CD4-positive, CD25-positive, alpha-beta regulatory T cell (primary cell): ENCODE data around the gene SELPLG. TPM values are rescaled to one million over a fixed set of nuclear protein-coding genes. Genes with fewer than 3 reads are reported as not detected.
"Not testable (repeated sequence)": the region's sequence is repeated elsewhere in the genome, so short reads cannot be mapped to it uniquely, and the experiment has no call there.

Source experiments
- ATAC-seq, 2 donors: fragments of 150-1000 bp; cut with Tn5 transposase; one replicate each; pipeline ENCODE4 v1.10.0; 2021; ENCODE audit warnings: low read depth in 2 of 2, moderate number of reproducible peaks in 2 of 2, moderate library complexity in 1 of 2
- DNase-seq, 3 donors: peaks; one replicate each; pipeline versions ENCODE4 v3.0.0 to v3.0.0-alpha.2; 2012 to 2022; ENCODE audit warnings: mixed read lengths in 1 of 3
- H3K27ac ChIP-seq: one replicate; pipeline ENCODE4 v1.7.0; 2013; ENCODE audit warnings: mild to moderate bottlenecking, low read length; ENCODE audit not compliant: insufficient read depth, poor library complexity, severe bottlenecking
- H3K27me3 ChIP-seq: one replicate; pipeline ENCODE4 v1.7.0; 2013; ENCODE audit warnings: low read length; ENCODE audit not compliant: control insufficient read depth, insufficient read depth
- H3K36me3 ChIP-seq: one replicate; pipeline ENCODE4 v1.7.0; 2013; ENCODE audit warnings: mild to moderate bottlenecking, low read length, moderate library complexity; ENCODE audit not compliant: control insufficient read depth, insufficient read depth
- H3K4me1 ChIP-seq: 2 replicates; pipeline ENCODE4 v1.7.0; 2013; ENCODE audit warnings: mild to moderate bottlenecking, low read length; ENCODE audit not compliant: insufficient read depth, control insufficient read depth, poor library complexity, severe bottlenecking
- H3K4me3 ChIP-seq: one replicate; pipeline ENCODE4 v1.7.0; 2013; ENCODE audit warnings: low read depth, mild to moderate bottlenecking, low read length, moderate library complexity
- H3K9me3 ChIP-seq, 2 experiments: 1 replicate in 1 of 2; 2 replicates in 1 of 2; pipeline ENCODE4 v1.7.0; 2013; ENCODE audit warnings: low read length in 2 of 2, mild to moderate bottlenecking in 1 of 2, moderate library complexity in 1 of 2; ENCODE audit not compliant: control insufficient read depth in 2 of 2
- H3K27ac Mint-ChIP-seq, 3 donors: one replicate each; pipeline ENCODE4 v1.8.0; 2020 to 2022; ENCODE audit warnings: mild to moderate bottlenecking in 3 of 3, mixed read lengths in 3 of 3, moderate library complexity in 2 of 3
- H3K27me3 Mint-ChIP-seq: one replicate; pipeline ENCODE4 v1.8.0; 2022; ENCODE audit warnings: mild to moderate bottlenecking, mixed read lengths
- H3K36me3 Mint-ChIP-seq: one replicate; pipeline ENCODE4 v1.8.0; 2020; ENCODE audit warnings: mixed read lengths
- H3K4me1 Mint-ChIP-seq, 4 donors: one replicate each; pipeline ENCODE4 v1.8.0; 2020 to 2022; ENCODE audit warnings: mixed read lengths in 4 of 4, mild to moderate bottlenecking in 1 of 4
- H3K4me3 Mint-ChIP-seq, 4 donors: one replicate each; pipeline ENCODE4 v1.8.0; 2020 to 2022; ENCODE audit warnings: mild to moderate bottlenecking in 4 of 4, mixed read lengths in 4 of 4, moderate library complexity in 3 of 4
- H3K9me3 Mint-ChIP-seq, 7 donors: one replicate each; pipeline ENCODE4 v1.8.0; 2020 to 2022; ENCODE audit warnings: mixed read lengths in 7 of 7, mild to moderate bottlenecking in 3 of 7, moderate library complexity in 2 of 7
- polyA plus RNA-seq, 4 donors: library from polyadenylated mRNA; unstranded; fragments of 300-500 nt; fragmentation: Illumina TruSeq; gene quantifications; one replicate each; pipeline ENCODE4 v1.2.3, GENCODE V29; 2021
- total RNA-seq: library from RNA; stranded (reverse); gene quantifications from one replicate; pipeline ENCODE4 v1.2.3, GENCODE V29; 2022

SELPLG gene
- total and polyA plus RNA-seq, 5 donors from 2014 or later = 218 to 844 (median 816) TPM

- Histone ChIP-seq H3K4me3 (no peak overlapping the region), H3K27ac (no peak overlapping the region), H3K27me3 (no peaks in the 10 kb centered on the region), H3K4me1 (no peaks in the 10 kb centered on the region), H3K9me3 (no peaks in the 10 kb centered on the region), H3K36me3 (no peaks in the 10 kb centered on the region)
- no peak overlapping the region for H3K4me3 Mint-ChIP-seq
- H3K27ac Mint-ChIP-seq = no peak overlapping the region
- no peaks in the 10 kb centered on the region for H3K36me3 Mint-ChIP-seq
- H3K27me3 Mint-ChIP-seq = peaks cover 1% of the 10 kb centered on the region
- ATAC-seq (no peak), DNase-seq (no peak)
- no peaks in the 10 kb centered on the region for H3K9me3 Mint-ChIP-seq
- H3K4me1 Mint-ChIP-seq = no peaks in the 10 kb centered on the region
These were observed 42.3 kb downstream of the SELPLG start for GRCh38 chr12:108591267-108591980.

- not testable (repeated sequence) for H3K4me3 ChIP-seq, H3K36me3 Mint-ChIP-seq, H3K27me3 ChIP-seq, H3K9me3 ChIP-seq, H3K4me1 Mint-ChIP-seq, H3K4me3 Mint-ChIP-seq, H3K27me3 Mint-ChIP-seq, DNase-seq, H3K9me3 Mint-ChIP-seq, ATAC-seq, H3K36me3 ChIP-seq, H3K27ac Mint-ChIP-seq, H3K27ac ChIP-seq, H3K4me1 ChIP-seq
These were observed 43.2 kb downstream of the SELPLG start for GRCh38 chr12:108590463-108590862.

- no peaks in the 10 kb centered on the region for H3K9me3 ChIP-seq
- H3K4me3 ChIP-seq = no peak overlapping the region
- no peak for ATAC-seq
- H3K36me3 ChIP-seq = no peaks in the 10 kb centered on the region
- H3K4me3 Mint-ChIP-seq = no peak overlapping the region
- DNase-seq = no peak
- no peak overlapping the region for H3K27ac ChIP-seq
- H3K27ac Mint-ChIP-seq = peak overlapping the region in 1 of 3 donors; percentile 56
- H3K27me3 ChIP-seq = no peaks in the 10 kb centered on the region
- no peaks in the 10 kb centered on the region for H3K4me1 ChIP-seq
- peaks cover 6% of the 10 kb centered on the region for H3K27me3 Mint-ChIP-seq
- H3K4me1 Mint-ChIP-seq = no peaks in the 10 kb centered on the region
- peaks cover 0 to 1% (median 0%) of the 10 kb centered on the region in 7 donors for H3K9me3 Mint-ChIP-seq
- H3K36me3 Mint-ChIP-seq = no peaks in the 10 kb centered on the region
These were observed 43.9 kb downstream of the SELPLG start for GRCh38 chr12:108589840-108590229.

- Mint-ChIP-seq H3K36me3 (no peaks in the 10 kb centered on the region), H3K27me3 (peaks cover 11% of the 10 kb centered on the region), H3K4me3 (no peak overlapping the region), H3K27ac (no peak overlapping the region), H3K4me1 (no peaks in the 10 kb centered on the region), H3K9me3 (peaks cover 0 to 1% (median 0%) of the 10 kb centered on the region in 7 donors)
- Histone ChIP-seq H3K4me1 (no peaks in the 10 kb centered on the region), H3K4me3 (no peak overlapping the region), H3K36me3 (no peaks in the 10 kb centered on the region), H3K27me3 (no peaks in the 10 kb centered on the region), H3K27ac (no peak overlapping the region), H3K9me3 (no peaks in the 10 kb centered on the region)
- no peak for DNase-seq
- no peak for ATAC-seq
These were observed 44.5 kb downstream of the SELPLG start for GRCh38 chr12:108589028-108589839.

- Histone ChIP-seq H3K27ac (no peak overlapping the region), H3K9me3 (no peaks in the 10 kb centered on the region), H3K27me3 (no peaks in the 10 kb centered on the region), H3K4me1 (no peaks in the 10 kb centered on the region), H3K4me3 (no peak overlapping the region), H3K36me3 (no peaks in the 10 kb centered on the region)
- no peaks in the 10 kb centered on the region for H3K36me3 Mint-ChIP-seq
- H3K4me1 Mint-ChIP-seq = no peaks in the 10 kb centered on the region
- H3K4me3 Mint-ChIP-seq = no peak overlapping the region
- peaks cover 0 to 1% (median 0%) of the 10 kb centered on the region in 7 donors for H3K9me3 Mint-ChIP-seq
- peaks cover 11% of the 10 kb centered on the region for H3K27me3 Mint-ChIP-seq
- H3K27ac Mint-ChIP-seq = peak overlapping the region in 1 of 3 donors; percentile 20
- ATAC-seq (no peak), DNase-seq (no peak)
These were observed 45.9 kb downstream of the SELPLG start for GRCh38 chr12:108587826-108588225.

GRCh38 chr12:108586306-108586705, 47.4 kb downstream of the SELPLG start:
- no peaks in the 10 kb centered on the region for H3K9me3 ChIP-seq
- DNase-seq = no peak
- Mint-ChIP-seq H3K27me3 (peaks cover 11% of the 10 kb centered on the region), H3K4me1 (no peaks in the 10 kb centered on the region), H3K36me3 (no peaks in the 10 kb centered on the region), H3K4me3 (no peak overlapping the region), H3K27ac (no peak overlapping the region), H3K9me3 (peaks cover 0 to 1% (median 0%) of the 10 kb centered on the region in 7 donors)
- no peak overlapping the region for H3K4me3 ChIP-seq
- no peaks in the 10 kb centered on the region for H3K36me3 ChIP-seq
- no peaks in the 10 kb centered on the region for H3K4me1 ChIP-seq
- no peak for ATAC-seq
- no peak overlapping the region for H3K27ac ChIP-seq
- H3K27me3 ChIP-seq = no peaks in the 10 kb centered on the region

GRCh38 chr12:108585864-108586263, 47.8 kb downstream of the SELPLG start:
- no peak for DNase-seq
- H3K4me1 Mint-ChIP-seq = no peaks in the 10 kb centered on the region
- no peak overlapping the region for H3K4me3 ChIP-seq
- H3K4me1 ChIP-seq = no peaks in the 10 kb centered on the region
- ATAC-seq = no peak
- peaks cover 11% of the 10 kb centered on the region for H3K27me3 Mint-ChIP-seq
- H3K9me3 Mint-ChIP-seq = peaks cover 0 to 1% (median 0%) of the 10 kb centered on the region in 7 donors
- no peaks in the 10 kb centered on the region for H3K36me3 Mint-ChIP-seq
- no peak overlapping the region for H3K27ac ChIP-seq
- no peak overlapping the region for H3K27ac Mint-ChIP-seq
- H3K36me3 ChIP-seq = no peaks in the 10 kb centered on the region
- no peaks in the 10 kb centered on the region for H3K9me3 ChIP-seq
- no peaks in the 10 kb centered on the region for H3K27me3 ChIP-seq
- H3K4me3 Mint-ChIP-seq = no peak overlapping the region
